ENCODE measurements around the gene PTCH1. TPM values are rescaled to one million over a fixed set of nuclear protein-coding genes. Genes with fewer than 3 reads are reported as not detected.

PTCH1 gene
- total RNA-seq, 3 donors from 2014 or later: 6.6 to 9.9 (median 6.6) TPM

GRCh38 chr9:95498641-95499040 lies 18.1 kb downstream of the PTCH1 start:
- H3K36me3 ChIP-seq: no peaks in the 10 kb centered on the region
- no peaks in the 10 kb centered on the region for H3K9me3 ChIP-seq
- TF ChIP-seq CTCF (IDR thresholded peaks at IDR 0.05) (no peak), POLR2AphosphoS5 (IDR thresholded peaks at IDR 0.05) (no peak), POLR2A (IDR thresholded peaks at IDR 0.05) (no peak)
- H3K4me3 ChIP-seq: no peak overlapping the region
- peak overlapping the region in 1 of 2 donors; percentile 7 for H3K27ac ChIP-seq
- H3K4me1 ChIP-seq: no peaks in the 10 kb centered on the region
- intact Hi-C loops (cut with DNase I; ENCODE audit: low total_unique reads): no loop called here
- DNase-seq (ENCODE audit: low spot score in 2 of 2): no peak
- no peaks in the 10 kb centered on the region for H3K27me3 ChIP-seq

- no peak overlapping the region for H3K4me3 ChIP-seq
- H3K36me3 ChIP-seq: no peaks in the 10 kb centered on the region
- H3K9me3 ChIP-seq: no peaks in the 10 kb centered on the region
- TF ChIP-seq CTCF (IDR thresholded peaks at IDR 0.05) (no peak), POLR2A (IDR thresholded peaks at IDR 0.05) (no peak), POLR2AphosphoS5 (IDR thresholded peaks at IDR 0.05) (no peak)
- intact Hi-C loops (cut with DNase I; ENCODE audit: low total_unique reads): no loop called here
- no peak for DNase-seq (ENCODE audit: low spot score in 2 of 2)
- no peaks in the 10 kb centered on the region for H3K27me3 ChIP-seq
- H3K27ac ChIP-seq: no peak overlapping the region
- H3K4me1 ChIP-seq: no peaks in the 10 kb centered on the region
Measured at GRCh38 chr9:95497772-95498171, 19.0 kb downstream of the PTCH1 start.

GRCh38 chr9:95496687-95497086 lies 20.1 kb downstream of the PTCH1 start:
- no peak for DNase-seq (ENCODE audit: low spot score in 2 of 2)
- Histone ChIP-seq H3K9me3 (no peaks in the 10 kb centered on the region), H3K4me3 (no peak overlapping the region), H3K27ac (no peak overlapping the region), H3K36me3 (no peaks in the 10 kb centered on the region), H3K4me1 (no peaks in the 10 kb centered on the region), H3K27me3 (no peaks in the 10 kb centered on the region)
- TF ChIP-seq POLR2AphosphoS5 (IDR thresholded peaks at IDR 0.05): no peak
- TF ChIP-seq CTCF (IDR thresholded peaks at IDR 0.05): no peak
- intact Hi-C loops (cut with DNase I; ENCODE audit: low total_unique reads): no loop called here

- no peaks in the 10 kb centered on the region for H3K4me1 ChIP-seq
- H3K36me3 ChIP-seq: no peaks in the 10 kb centered on the region
- no peaks in the 10 kb centered on the region for H3K9me3 ChIP-seq
- no peaks in the 10 kb centered on the region for H3K27me3 ChIP-seq
- no peak overlapping the region for H3K4me3 ChIP-seq
- H3K27ac ChIP-seq: no peak overlapping the region
- no peak for TF ChIP-seq POLR2A (IDR thresholded peaks at IDR 0.05)
- TF ChIP-seq POLR2AphosphoS5 (IDR thresholded peaks at IDR 0.05): no peak
- no peak for TF ChIP-seq CTCF (IDR thresholded peaks at IDR 0.05)
- DNase-seq (ENCODE audit: low spot score in 2 of 2): no peak
- intact Hi-C loops (cut with DNase I; ENCODE audit: low total_unique reads): no loop called here
Measured at GRCh38 chr9:95495961-95496360, 20.8 kb downstream of the PTCH1 start.

- H3K27ac ChIP-seq: no peak overlapping the region
- no peaks in the 10 kb centered on the region for H3K9me3 ChIP-seq
- H3K36me3 ChIP-seq: no peaks in the 10 kb centered on the region
- DNase-seq (ENCODE audit: low spot score in 2 of 2): no peak
- no peaks in the 10 kb centered on the region for H3K4me1 ChIP-seq
- no peaks in the 10 kb centered on the region for H3K27me3 ChIP-seq
- no peak for TF ChIP-seq CTCF (IDR thresholded peaks at IDR 0.05)
- TF ChIP-seq POLR2AphosphoS5 (IDR thresholded peaks at IDR 0.05): no peak
- TF ChIP-seq POLR2A (IDR thresholded peaks at IDR 0.05): no peak
- no peak overlapping the region for H3K4me3 ChIP-seq
- intact Hi-C loops (cut with DNase I; ENCODE audit: low total_unique reads): no loop called here
Measured at GRCh38 chr9:95495529-95495928, 21.2 kb downstream of the PTCH1 start.
